Heart right ventricle (tissue), 16 donors: ENCODE measurements around the gene ANO9. TPM values are rescaled to one million over a fixed set of nuclear protein-coding genes. Genes with fewer than 3 reads are reported as not detected.

Experiments
- ATAC-seq, 8 donors: fragments of 200-7000 bp; cut with Tn5 transposase; one replicate each; pipeline ENCODE4 v1.9.1; 2020; ENCODE audit warnings: mild to moderate bottlenecking in 8 of 8, moderate library complexity in 8 of 8, moderate number of reproducible peaks in 1 of 8
- DNase-seq, 2 donors: peaks; one replicate each; pipeline ENCODE4 v3.0.0-alpha.2; 2020
- H3K27ac ChIP-seq, 10 donors: fragments of 200-600 bp; sonication (generic) in 2 of 10; one replicate each; pipeline versions ENCODE4 v1.5.0 to v1.8.0; 2020 to 2022; ENCODE audit warnings: mild to moderate bottlenecking in 3 of 10
- H3K27me3 ChIP-seq, 7 donors: fragments of 200-600 bp; one replicate each; pipeline ENCODE4 v1.8.0; 2021 to 2022; ENCODE audit warnings: mild to moderate bottlenecking in 2 of 7
- H3K36me3 ChIP-seq, 9 donors: fragments of 200-600 bp; sonication (generic) in 1 of 9; one replicate each; pipeline versions ENCODE4 v1.5.0 to v1.8.0; 2020 to 2022; ENCODE audit warnings: mild to moderate bottlenecking in 2 of 9
- H3K4me1 ChIP-seq, 9 donors: fragments of 200-600 bp; sonication (generic) in 1 of 9; one replicate each; pipeline versions ENCODE4 v1.5.0 to v1.8.0; 2020 to 2022; ENCODE audit warnings: mild to moderate bottlenecking in 4 of 9
- H3K4me3 ChIP-seq, 10 donors: fragments of 200-600 bp; sonication (generic) in 2 of 10; one replicate each; pipeline versions ENCODE4 v1.5.0 to v1.8.0; 2020 to 2022; ENCODE audit warnings: mild to moderate bottlenecking in 7 of 10, moderate library complexity in 2 of 10
- H3K9me3 ChIP-seq, 11 donors: fragments of 200-600 bp in 10 of 11; sonication (generic) in 2 of 11; one replicate each; pipeline versions ENCODE4 v1.5.0 to v1.8.0; 2013 to 2022; ENCODE audit warnings: mild to moderate bottlenecking in 2 of 11, control low read depth in 1 of 11, moderate library complexity in 1 of 11
- WGBS, 2 donors: extraction: QIAGEN DNeasy Blood & Tissue Kit; methylation state at CpG; one replicate each; pipeline ENCODE4 v1.1.7; 2013; ENCODE audit warnings: inconsistent platforms in 1 of 2; 5-methylcytosine and 5-hydroxymethylcytosine counted together
- intact Hi-C, 10 donors: fragments of 100-400 bp; cut with DNase I; formaldehyde crosslinking; loops; one replicate each; pipeline versions ENCODE4 v1.11.1 to v1.14.2; 2022
- polyA plus RNA-seq, 2 donors: library from polyadenylated mRNA; stranded (reverse); fragments of 200-250 nt; gene quantifications; one replicate each; pipeline ENCODE4 v1.2.3, GENCODE V29; 2013
- total RNA-seq, 10 donors: library from RNA; stranded (reverse); fragmentation: NEBNext Ultra II Directional in 3 of 10; extraction: Animal tissue kit (Norgen Biotek cat#: 25700) in 3 of 10; gene quantifications; one replicate each; pipeline versions ENCODE4 v1.2.1 to v1.2.4, GENCODE V29; 2021 to 2023
- TF ChIP-seq, protein P1 (sequence below), 9 donors: fragments of 200-600 bp; sonication (generic) in 2 of 9; IDR thresholded peaks; one replicate each; pipeline versions ENCODE4 v1.5.0 to v1.8.0; 2021 to 2022; ENCODE audit warnings: antibody characterized with exemption in 9 of 9, mild to moderate bottlenecking in 5 of 9, moderate library complexity in 1 of 9
- donor health status: Arrhythmogenic right ventricular cardiomyopathy.
- donor health status: ischemic (EF 13 %, LVEDD 7.1; RV severe dilation, severe dysfunction).
- donor health status: healthy with polysubstance abuse.
- donor health status: DM: no; HTN: yes; CAD: no.
- donor health status: DM: no; HTN: no; CAD: no.
- donor health status: ischemic (EF 25% LVEDD 6.9; RV normal size, moderate dysfunction).
- donor health status: ischemic (EF 25% LVEDD 5.7; RV mildly dilated, moderate dysfunction).
- donor health status: healthy.
- donor health status: DM: yes; HTN: yes; CAD: no.
- donor health status: Ischemic cardiomyopathy.
- donor health status: ischemic (EF 35%, LVEDD 5.7; RV mildly dilated, moderate dysfunction).
- donor health status: nonischemic (EF 11% LVEDD 7.7; RV severe dilation, severe dysfunction).
- donor health status: DM: yes; HTN: yes; CAD: no.
- donor health status: PGD.
- donor health status: ischemic (EF 29% LVEDD 5.4; RV normal size, mild dysfunction).
- donor health status: nonischemic (EF 23%, LVEDD 6.1; RV moderate dilation, normal function).

ANO9 gene
- total and polyA plus RNA-seq, 12 donors = 0.05 to 2.3 (median 0.19) TPM; not detected in 4

DNA sequence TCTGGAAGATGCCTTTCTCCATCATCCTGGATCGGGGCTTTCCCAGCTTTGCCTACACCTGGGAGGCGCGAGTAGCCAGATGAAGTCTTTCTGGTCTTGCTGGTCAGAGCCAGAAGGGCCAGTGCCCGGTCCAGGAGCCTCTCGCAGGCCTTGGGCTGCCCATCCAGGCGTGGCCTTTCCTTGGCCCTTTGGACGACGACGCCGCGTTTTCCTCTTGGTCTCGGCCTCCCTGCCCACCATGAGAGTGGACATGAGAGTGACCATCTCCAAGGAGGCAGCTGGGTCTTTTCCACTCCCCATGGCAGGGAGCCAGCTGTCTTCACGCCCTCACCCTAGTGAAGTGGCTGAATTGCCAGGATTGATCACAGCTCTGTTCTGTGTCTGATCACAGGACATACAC, 11.8 kb upstream of the ANO9 start:
- intact Hi-C loops = loop anchor here in 6 of 10 donors (5.0 to 10.0 kb wide), 5 partner anchors 44 to 151 kb away; partner anchors contain the start of gene RNH1 (in 3 of the 6)
- Histone ChIP-seq H3K4me1 (peaks cover 18 to 46% (median 31%) of the 10 kb centered on the region in 9 donors), H3K27ac (no peak overlapping the region), H3K4me3 (no peak overlapping the region), H3K9me3 (no peaks in the 10 kb centered on the region), H3K27me3 (no peaks in the 10 kb centered on the region), H3K36me3 (peaks cover 0 to 39% (median 3%) of the 10 kb centered on the region in 9 donors)
- TF ChIP-seq, protein P1, sequence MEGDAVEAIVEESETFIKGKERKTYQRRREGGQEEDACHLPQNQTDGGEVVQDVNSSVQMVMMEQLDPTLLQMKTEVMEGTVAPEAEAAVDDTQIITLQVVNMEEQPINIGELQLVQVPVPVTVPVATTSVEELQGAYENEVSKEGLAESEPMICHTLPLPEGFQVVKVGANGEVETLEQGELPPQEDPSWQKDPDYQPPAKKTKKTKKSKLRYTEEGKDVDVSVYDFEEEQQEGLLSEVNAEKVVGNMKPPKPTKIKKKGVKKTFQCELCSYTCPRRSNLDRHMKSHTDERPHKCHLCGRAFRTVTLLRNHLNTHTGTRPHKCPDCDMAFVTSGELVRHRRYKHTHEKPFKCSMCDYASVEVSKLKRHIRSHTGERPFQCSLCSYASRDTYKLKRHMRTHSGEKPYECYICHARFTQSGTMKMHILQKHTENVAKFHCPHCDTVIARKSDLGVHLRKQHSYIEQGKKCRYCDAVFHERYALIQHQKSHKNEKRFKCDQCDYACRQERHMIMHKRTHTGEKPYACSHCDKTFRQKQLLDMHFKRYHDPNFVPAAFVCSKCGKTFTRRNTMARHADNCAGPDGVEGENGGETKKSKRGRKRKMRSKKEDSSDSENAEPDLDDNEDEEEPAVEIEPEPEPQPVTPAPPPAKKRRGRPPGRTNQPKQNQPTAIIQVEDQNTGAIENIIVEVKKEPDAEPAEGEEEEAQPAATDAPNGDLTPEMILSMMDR (IDR thresholded peaks at IDR 0.05) = no peak
- 81 to 90% methylated on average over 13 of the region's 13 CpGs for WGBS, 2 donors
- ATAC-seq (no peak), DNase-seq (no peak)

DNA sequence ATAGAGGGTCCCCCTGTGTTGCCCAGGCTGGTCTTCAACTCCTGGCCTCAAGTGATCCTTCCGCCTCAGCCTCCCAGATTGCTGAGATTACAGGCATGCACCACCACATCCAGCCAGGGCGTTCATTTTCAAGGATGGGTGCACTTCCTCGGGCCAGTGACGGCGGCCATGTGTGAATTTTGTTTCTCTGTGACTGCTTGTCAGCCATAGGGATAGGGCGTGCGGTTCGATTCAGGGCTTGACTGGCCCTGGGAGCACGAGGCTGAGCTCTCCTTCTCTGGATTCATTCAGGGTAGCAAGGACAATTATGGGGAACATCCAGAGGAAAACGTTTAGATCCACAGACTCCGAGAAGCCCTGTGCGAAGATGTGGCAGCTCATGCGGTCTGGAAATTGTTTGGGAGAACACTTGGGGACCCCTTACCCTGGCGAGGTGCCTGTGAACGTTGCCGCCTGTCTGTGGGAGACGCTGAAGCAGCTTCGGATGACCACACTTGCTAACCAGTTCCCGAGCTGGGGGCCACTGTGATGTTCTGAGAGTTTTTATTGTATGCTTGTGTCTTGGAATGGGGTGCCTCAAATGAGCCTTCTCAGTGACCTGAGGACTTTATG, 11.2 kb upstream of the ANO9 start:
- intact Hi-C loops = loop anchor here in 6 of 10 donors (5.0 to 10.0 kb wide), 5 partner anchors 44 to 151 kb away; partner anchors contain the start of gene RNH1 (in 3 of the 6)
- no peak for DNase-seq

DNA sequence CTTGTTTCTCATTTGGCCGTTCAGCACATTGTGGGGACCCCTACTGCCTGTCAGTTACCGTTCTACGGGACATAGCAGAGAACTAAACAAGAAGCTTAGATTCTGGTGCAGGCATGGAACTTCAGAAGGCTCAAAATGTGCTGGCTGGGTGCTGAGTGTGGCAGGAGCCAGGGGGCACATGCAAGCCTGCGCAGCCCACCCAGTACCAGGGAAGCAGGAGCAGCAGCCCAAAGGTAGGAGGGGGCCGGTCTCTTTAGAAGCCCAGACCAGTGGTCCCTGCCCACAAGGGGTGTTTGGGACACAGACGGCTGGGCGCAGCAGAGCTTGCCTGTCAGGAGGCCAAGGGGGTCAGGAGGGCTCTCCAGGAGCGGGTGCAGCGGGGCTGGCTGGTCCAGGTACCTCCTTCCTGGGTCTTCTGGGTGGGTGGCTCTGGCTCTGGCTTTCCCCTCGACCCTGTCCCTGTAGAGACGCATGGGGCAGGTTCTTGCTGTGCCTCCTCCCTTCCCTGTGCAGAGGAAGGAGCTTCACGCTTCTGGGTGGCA, 10.5 kb upstream of the ANO9 start:
- peaks cover 19 to 54% (median 36%) of the 10 kb centered on the region in 9 donors for H3K4me1 ChIP-seq
- intact Hi-C loops = loop anchor here in 6 of 10 donors (5.0 to 10.0 kb wide), 5 partner anchors 45 to 150 kb away; partner anchors contain the start of gene RNH1 (in 3 of the 6)
- 88 to 93% methylated on average over 12 of the region's 12 CpGs for WGBS, 2 donors
- TF ChIP-seq, protein P1 (IDR thresholded peaks at IDR 0.05) = no peak
- no peak overlapping the region for H3K27ac ChIP-seq
- H3K36me3 ChIP-seq = peaks cover 0 to 37% (median 3%) of the 10 kb centered on the region in 9 donors
- no peaks in the 10 kb centered on the region for H3K9me3 ChIP-seq
- DNase-seq = no peak
- no peak overlapping the region for H3K4me3 ChIP-seq
- ATAC-seq = no peak
- no peaks in the 10 kb centered on the region for H3K27me3 ChIP-seq

More for the DNA sequence above, 11.2 kb upstream of the ANO9 start:
- H3K4me3 ChIP-seq = no peak overlapping the region
- no peak overlapping the region for H3K27ac ChIP-seq
- no peak for ATAC-seq
- TF ChIP-seq, protein P1 (IDR thresholded peaks at IDR 0.05) = no peak
- WGBS, 2 donors = 88 to 90% methylated on average over 19 of the region's 19 CpGs
- peaks cover 0 to 39% (median 3%) of the 10 kb centered on the region in 9 donors for H3K36me3 ChIP-seq
- H3K9me3 ChIP-seq = no peaks in the 10 kb centered on the region
- no peaks in the 10 kb centered on the region for H3K27me3 ChIP-seq
- H3K4me1 ChIP-seq = peaks cover 19 to 49% (median 34%) of the 10 kb centered on the region in 9 donors

DNA sequence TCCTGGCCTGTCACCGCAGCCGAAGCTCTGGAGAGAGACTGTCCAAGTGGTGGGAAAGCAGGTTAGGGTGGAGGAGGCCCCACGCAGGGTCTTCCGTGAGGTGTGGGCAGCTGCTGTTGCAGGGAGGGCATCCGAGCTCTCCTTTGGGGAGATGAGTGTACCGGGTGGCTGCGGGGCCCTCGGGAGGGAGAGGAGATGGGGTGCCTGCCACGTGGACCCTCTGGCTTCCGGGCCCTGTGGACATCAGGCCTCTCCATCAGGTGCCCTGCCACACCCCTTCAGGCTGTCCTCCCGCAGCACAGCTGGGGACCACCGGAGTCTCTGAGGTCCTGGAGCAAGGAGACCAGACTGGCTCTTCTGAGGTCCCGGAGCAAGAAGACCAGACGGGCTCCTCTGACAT, 9.9 kb upstream of the ANO9 start:
- peaks cover 19 to 54% (median 36%) of the 10 kb centered on the region in 9 donors for H3K4me1 ChIP-seq
- no peak for ATAC-seq
- DNase-seq = no peak
- peak overlapping the region in 6 of 10 donors; percentile 94 to 98 (median 96) for H3K4me3 ChIP-seq
- H3K36me3 ChIP-seq = peaks cover 0 to 32% (median 3%) of the 10 kb centered on the region in 9 donors
- intact Hi-C loops = loop anchor here in 7 of 10 donors (2.0 to 10.0 kb wide), 6 partner anchors 46 to 149 kb away; partner anchors contain the start of gene RNH1 (in 4 of the 7)
- no peaks in the 10 kb centered on the region for H3K9me3 ChIP-seq
- TF ChIP-seq, protein P1 (IDR thresholded peaks at IDR 0.05) = no peak
- H3K27ac ChIP-seq = peak overlapping the region in 2 of 10 donors; percentile 95
- WGBS, 2 donors = 88 to 89% methylated on average over 14 of the region's 14 CpGs
- no peaks in the 10 kb centered on the region for H3K27me3 ChIP-seq
